GM12878 (cell line): ENCODE data around the gene KNSTRN. TPM values are rescaled to one million over a fixed set of nuclear protein-coding genes. Genes with fewer than 3 reads are reported as not detected.

Source experiments
- ATAC-seq: fragments of 200-7000 bp; cut with Tn5 transposase; 3 replicates; pipeline ENCODE4 v1.9.1; 2020; ENCODE audit warnings: mild to moderate bottlenecking, moderate library complexity
- BruUV-seq: library from RNA; stranded (reverse); fragments of 400-500 nt; replicated peaks from 2 replicates; lab custom pipeline; 2021; lab: Mats Ljungman, UMichigan
- CTCF ChIA-PET: fragments of 300-600 bp; sonication (Branson Sonifier 250); formaldehyde crosslinking; extraction: SDS; loops from one replicate; lab custom pipeline; 2021; ENCODE audit warnings: inconsistent platforms; lab: Yijun Ruan, JAX
- POLR2A ChIA-PET: fragments of 350-600 bp; formaldehyde crosslinking; extraction: SDS; loops from one replicate; lab custom pipeline; 2021; ENCODE audit warnings: inconsistent platforms; lab: Charles Lee
- RAD21 ChIA-PET: fragments of 300-600 bp; sonication (Branson Sonifier 250); formaldehyde crosslinking; loops from one replicate; lab custom pipeline; 2023; ENCODE audit warnings: antibody characterized with exemption; ENCODE audit not compliant: unreplicated experiment; lab: Charles Lee
- SMC1A ChIA-PET: fragments of 300-600 bp; sonication (Branson Sonifier 250); formaldehyde crosslinking; loops from one replicate; lab custom pipeline; 2023; ENCODE audit not compliant: unreplicated experiment, uncharacterized antibody; lab: Charles Lee
- DNase-seq: peaks from one replicate; pipeline ENCODE4 v3.0.0-alpha.2; 2011; ENCODE audit warnings: low read depth, low spot score
- FAIRE-seq: peaks from 3 replicates; lab custom pipeline; 2011; peaks lifted over from hg19 to GRCh38; lab: Jason Lieb, UNC
- H2AFZ ChIP-seq: 2 replicates; pipeline ENCODE4 v1.6.0; 2011; ENCODE audit warnings: low read depth, low read length, control low read depth; ENCODE audit not compliant: control insufficient read depth
- H3K27ac ChIP-seq: 2 replicates; pipeline ENCODE4 v1.5.1; 2011; ENCODE audit warnings: control low read depth; ENCODE audit not compliant: control insufficient read depth, insufficient read depth
- H3K27me3 ChIP-seq, 2 experiments: replicated peaks in 1 of 2; 2 replicates each; pipeline versions ENCODE4 v1.6.0 to v1.6.1; 2011; ENCODE audit warnings: low read length in 1 of 2; ENCODE audit not compliant: control insufficient read depth in 2 of 2, insufficient read depth in 2 of 2
- H3K36me3 ChIP-seq, 2 experiments: 2 replicates each; pipeline ENCODE4 v1.5.1; 2011; ENCODE audit warnings: low read length in 1 of 2; ENCODE audit not compliant: control insufficient read depth in 2 of 2, insufficient read depth in 2 of 2
- H3K4me1 ChIP-seq: 2 replicates; pipeline ENCODE4 v1.6.1; 2011; ENCODE audit warnings: mild to moderate bottlenecking, low read length, moderate library complexity, mixed read lengths; ENCODE audit not compliant: control insufficient read depth, insufficient read depth
- H3K4me2 ChIP-seq: 2 replicates; pipeline ENCODE4 v1.6.0; 2011; ENCODE audit warnings: control low read depth; ENCODE audit not compliant: control insufficient read depth, insufficient read depth
- H3K4me3 ChIP-seq: fragments of 200-600 bp; sonication (generic); 2 replicates; pipeline ENCODE4 v1.5.1; 2016
- H3K79me2 ChIP-seq: 2 replicates; pipeline ENCODE4 v1.6.0; 2011; ENCODE audit warnings: low read length; ENCODE audit not compliant: control insufficient read depth, insufficient read depth
- H3K9ac ChIP-seq: 2 replicates; pipeline ENCODE4 v1.8.0; 2011; ENCODE audit warnings: low read length, control low read depth, mixed read lengths; ENCODE audit not compliant: control insufficient read depth, insufficient read depth
- H3K9me3 ChIP-seq: replicated peaks from 3 replicates; pipeline ENCODE4 v1.5.1; 2011; ENCODE audit warnings: mild to moderate bottlenecking, low read length; ENCODE audit not compliant: control insufficient read depth, insufficient read depth
- H4K20me1 ChIP-seq: 2 replicates; pipeline ENCODE4 v1.6.0; 2011; ENCODE audit not compliant: control insufficient read depth, insufficient read depth
- NFXL1 ChIP-seq: fragments of 450-650 bp; IDR thresholded peaks from 2 replicates; pipeline ENCODE4 v1.6.1; 2017; ENCODE audit warnings: antibody characterized with exemption, mild to moderate bottlenecking, borderline replicate concordance
- RB1 ChIP-seq: fragments of 450-650 bp; formaldehyde crosslinking; IDR thresholded peaks from 2 replicates; pipeline ENCODE4 v1.6.1; 2017; ENCODE audit warnings: mild to moderate bottlenecking, borderline replicate concordance
- RELA ChIP-seq: fragments of 450-650 bp; IDR thresholded peaks from 2 replicates; pipeline ENCODE4 v1.8.0; 2014; ENCODE audit warnings: borderline replicate concordance; ENCODE audit not compliant: partially characterized antibody
- TCF3 ChIP-seq: IDR thresholded peaks from 2 replicates; pipeline ENCODE4 v1.6.1; 2012; ENCODE audit warnings: low read depth, mild to moderate bottlenecking, low read length, borderline replicate concordance; ENCODE audit not compliant: insufficient read depth
- ZNF217 ChIP-seq: fragments of 450-650 bp; IDR thresholded peaks from 2 replicates; pipeline ENCODE4 v1.6.1; 2017; ENCODE audit warnings: antibody characterized with exemption, mild to moderate bottlenecking
- ZNF24 ChIP-seq: fragments of 450-650 bp; IDR thresholded peaks from 2 replicates; pipeline ENCODE4 v1.6.1; 2017; ENCODE audit warnings: antibody characterized with exemption, mild to moderate bottlenecking
- WGBS: methylation state at CpG from one replicate; pipeline ENCODE4 v1.1.6; 2016; ENCODE audit warnings: low lambda C conversion rate; ENCODE audit not compliant: insufficient replicate concordance, insufficient coverage; ENCODE audit errors: missing lambda C conversion rate; 5-methylcytosine and 5-hydroxymethylcytosine counted together
- in situ Hi-C: fragments of 300-500 bp; cut with MboI; formaldehyde crosslinking; loops from 9 replicates; pipeline ENCODE4 v1.14.3; 2018; ENCODE audit warnings: mixed read lengths
- intact Hi-C: fragments of 100-400 bp; cut with micrococcal nuclease; formaldehyde crosslinking; loops from one replicate; pipeline ENCODE4 v1.14.2; 2022; ENCODE audit not compliant: unreplicated experiment
- polyA plus RNA-seq, 11 experiments: library from polyadenylated mRNA; depleted of rRNA in 4 of 11; unstranded in 6 of 11; stranded (reverse) in 5 of 11; fragments of >200 nt; fragmentation: Nextera tagmentation in 4 of 11; fragmentation: Illumina TruSeq in 1 of 11; extraction: Ambion mirVana in 4 of 11; extraction: Trizol in 1 of 11; gene quantifications; 1 replicate in 1 of 11; 2 replicates in 10 of 11; pipeline versions ENCODE4 v1.2.1 to v1.2.3, GENCODE V29; 2011 to 2016; ENCODE audit warnings: inconsistent platforms in 2 of 11, missing spikeins in 2 of 11, low read depth in 1 of 11
- total RNA-seq, 4 experiments: library from RNA; depleted of rRNA in 3 of 4; stranded (reverse); fragments of >200 nt in 3 of 4; fragmentation: Illumina TruSeq in 1 of 4; extraction: Trizol in 1 of 4; gene quantifications; 2 replicates each; pipeline versions ENCODE4 v1.2.1 to v1.2.3, GENCODE V29; 2013 to 2021
- TF ChIP-seq, protein P1 (sequence below): fragments of 450-650 bp; formaldehyde crosslinking; IDR thresholded peaks from 2 replicates; pipeline ENCODE4 v1.4.0; 2020; ENCODE audit warnings: mild to moderate bottlenecking, moderate library complexity
- TF ChIP-seq, protein P2 (sequence below): IDR thresholded peaks from 2 replicates; pipeline ENCODE4 v1.6.1; 2012; ENCODE audit warnings: low read depth, low read length, improper control_type of control experiment
- TF ChIP-seq, protein P3 (sequence below): IDR thresholded peaks from 2 replicates; pipeline ENCODE4 v1.6.1; 2012; ENCODE audit warnings: mild to moderate bottlenecking, low read depth, low read length

Gene KNSTRN
- total and polyA plus RNA-seq, 10 of the 15 experiments (the other 5 are each of a cell fraction or from before 2014, with no cell fraction given), result 30.3 to 72.1 (median 47.1) TPM

DNA sequence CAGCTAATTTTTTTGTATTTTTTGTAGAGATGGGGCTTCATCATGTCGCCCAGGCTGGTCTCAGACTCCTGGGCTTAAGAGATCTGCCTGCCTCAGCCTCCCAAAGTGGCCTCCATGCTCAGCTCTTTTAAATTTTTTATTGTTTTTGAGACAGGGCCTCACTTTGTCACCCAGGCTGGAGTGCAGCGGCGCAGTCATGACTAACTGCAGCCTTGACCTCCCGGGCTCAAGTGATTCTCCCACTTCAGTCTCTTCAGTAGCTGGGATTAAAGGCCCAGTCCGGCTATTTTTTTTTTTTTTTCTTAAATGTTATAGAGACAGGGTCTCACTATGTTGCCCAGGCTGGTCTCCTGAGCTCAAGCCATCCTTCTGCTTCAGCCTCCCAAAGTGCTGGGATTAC is 43.2 kb downstream of the KNSTRN start:
- RAD21 ChIA-PET, result interaction anchor here (1.9 to 2.3 kb wide), 2 partner anchors 19 to 82 kb away, joined by 5 to 11 read pairs; partner anchors contain the start of gene IVD
- CTCF ChIA-PET, result interaction anchor here (1.5 to 6.6 kb wide), 4 partner anchors 43 to 146 kb away, joined by 5 to 111 read pairs (median 38); partner anchors contain the start of genes CCDC9B and KNSTRN
- intact Hi-C loops (no loop called here), in situ Hi-C loops (no loop called here)
- Histone ChIP-seq H3K4me2 (no peak overlapping the region), H3K9ac (no peak overlapping the region), H3K4me1 (no peaks in the 10 kb centered on the region), H3K4me3 (no peak overlapping the region), H3K79me2 (no peaks in the 10 kb centered on the region), H4K20me1 (no peaks in the 10 kb centered on the region), H3K36me3 (no peaks in the 10 kb centered on the region), H3K9me3 (no peaks in the 10 kb centered on the region), H2AFZ (no peak overlapping the region), H3K27me3 (no peaks in the 10 kb centered on the region; a peak in 1 of 4 replicates), H3K27ac (no peak overlapping the region)
- TF ChIP-seq TCF3 (no peak), RELA (no peak), ZNF217 (no peak), ZNF24 (no peak), RB1 (no peak), NFXL1 (no peak)
- TF ChIP-seq, protein P1, sequence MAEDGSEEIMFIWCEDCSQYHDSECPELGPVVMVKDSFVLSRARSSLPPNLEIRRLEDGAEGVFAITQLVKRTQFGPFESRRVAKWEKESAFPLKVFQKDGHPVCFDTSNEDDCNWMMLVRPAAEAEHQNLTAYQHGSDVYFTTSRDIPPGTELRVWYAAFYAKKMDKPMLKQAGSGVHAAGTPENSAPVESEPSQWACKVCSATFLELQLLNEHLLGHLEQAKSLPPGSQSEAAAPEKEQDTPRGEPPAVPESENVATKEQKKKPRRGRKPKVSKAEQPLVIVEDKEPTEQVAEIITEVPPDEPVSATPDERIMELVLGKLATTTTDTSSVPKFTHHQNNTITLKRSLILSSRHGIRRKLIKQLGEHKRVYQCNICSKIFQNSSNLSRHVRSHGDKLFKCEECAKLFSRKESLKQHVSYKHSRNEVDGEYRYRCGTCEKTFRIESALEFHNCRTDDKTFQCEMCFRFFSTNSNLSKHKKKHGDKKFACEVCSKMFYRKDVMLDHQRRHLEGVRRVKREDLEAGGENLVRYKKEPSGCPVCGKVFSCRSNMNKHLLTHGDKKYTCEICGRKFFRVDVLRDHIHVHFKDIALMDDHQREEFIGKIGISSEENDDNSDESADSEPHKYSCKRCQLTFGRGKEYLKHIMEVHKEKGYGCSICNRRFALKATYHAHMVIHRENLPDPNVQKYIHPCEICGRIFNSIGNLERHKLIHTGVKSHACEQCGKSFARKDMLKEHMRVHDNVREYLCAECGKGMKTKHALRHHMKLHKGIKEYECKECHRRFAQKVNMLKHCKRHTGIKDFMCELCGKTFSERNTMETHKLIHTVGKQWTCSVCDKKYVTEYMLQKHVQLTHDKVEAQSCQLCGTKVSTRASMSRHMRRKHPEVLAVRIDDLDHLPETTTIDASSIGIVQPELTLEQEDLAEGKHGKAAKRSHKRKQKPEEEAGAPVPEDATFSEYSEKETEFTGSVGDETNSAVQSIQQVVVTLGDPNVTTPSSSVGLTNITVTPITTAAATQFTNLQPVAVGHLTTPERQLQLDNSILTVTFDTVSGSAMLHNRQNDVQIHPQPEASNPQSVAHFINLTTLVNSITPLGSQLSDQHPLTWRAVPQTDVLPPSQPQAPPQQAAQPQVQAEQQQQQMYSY (CRISPR knock-in tag), result no peak
- TF ChIP-seq, protein P2, sequence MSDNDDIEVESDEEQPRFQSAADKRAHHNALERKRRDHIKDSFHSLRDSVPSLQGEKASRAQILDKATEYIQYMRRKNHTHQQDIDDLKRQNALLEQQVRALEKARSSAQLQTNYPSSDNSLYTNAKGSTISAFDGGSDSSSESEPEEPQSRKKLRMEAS, result no peak
- TF ChIP-seq, protein P3, sequence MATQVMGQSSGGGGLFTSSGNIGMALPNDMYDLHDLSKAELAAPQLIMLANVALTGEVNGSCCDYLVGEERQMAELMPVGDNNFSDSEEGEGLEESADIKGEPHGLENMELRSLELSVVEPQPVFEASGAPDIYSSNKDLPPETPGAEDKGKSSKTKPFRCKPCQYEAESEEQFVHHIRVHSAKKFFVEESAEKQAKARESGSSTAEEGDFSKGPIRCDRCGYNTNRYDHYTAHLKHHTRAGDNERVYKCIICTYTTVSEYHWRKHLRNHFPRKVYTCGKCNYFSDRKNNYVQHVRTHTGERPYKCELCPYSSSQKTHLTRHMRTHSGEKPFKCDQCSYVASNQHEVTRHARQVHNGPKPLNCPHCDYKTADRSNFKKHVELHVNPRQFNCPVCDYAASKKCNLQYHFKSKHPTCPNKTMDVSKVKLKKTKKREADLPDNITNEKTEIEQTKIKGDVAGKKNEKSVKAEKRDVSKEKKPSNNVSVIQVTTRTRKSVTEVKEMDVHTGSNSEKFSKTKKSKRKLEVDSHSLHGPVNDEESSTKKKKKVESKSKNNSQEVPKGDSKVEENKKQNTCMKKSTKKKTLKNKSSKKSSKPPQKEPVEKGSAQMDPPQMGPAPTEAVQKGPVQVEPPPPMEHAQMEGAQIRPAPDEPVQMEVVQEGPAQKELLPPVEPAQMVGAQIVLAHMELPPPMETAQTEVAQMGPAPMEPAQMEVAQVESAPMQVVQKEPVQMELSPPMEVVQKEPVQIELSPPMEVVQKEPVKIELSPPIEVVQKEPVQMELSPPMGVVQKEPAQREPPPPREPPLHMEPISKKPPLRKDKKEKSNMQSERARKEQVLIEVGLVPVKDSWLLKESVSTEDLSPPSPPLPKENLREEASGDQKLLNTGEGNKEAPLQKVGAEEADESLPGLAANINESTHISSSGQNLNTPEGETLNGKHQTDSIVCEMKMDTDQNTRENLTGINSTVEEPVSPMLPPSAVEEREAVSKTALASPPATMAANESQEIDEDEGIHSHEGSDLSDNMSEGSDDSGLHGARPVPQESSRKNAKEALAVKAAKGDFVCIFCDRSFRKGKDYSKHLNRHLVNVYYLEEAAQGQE, result no peak
- FAIRE-seq (no peak), DNase-seq (no peak), ATAC-seq (no peak)
- SMC1A ChIA-PET, result interaction anchor here (0.5 to 1.1 kb wide), 2 partner anchors 18 to 133 kb away, joined by 3 read pairs; no protein-coding TSS in a partner anchor
- no TSS peak for BruUV-seq
- 74% methylated on average over 5 of the region's 5 CpGs for WGBS
- POLR2A ChIA-PET, result interaction anchor here (0.7 kb wide), 1 partner anchor 60 kb away, joined by 3 read pairs; no protein-coding TSS in a partner anchor
